GM12873 (cell line): ENCODE results near the gene ST3GAL5.

ENCODE experiments used
- TF ChIP-seq, protein P1 (sequence below): IDR thresholded peaks from 2 replicates; pipeline ENCODE4 v1.5.1; 2012; ENCODE audit warnings: low read depth, mild to moderate bottlenecking, moderate library complexity, low read length, control low read depth; ENCODE audit not compliant: insufficient read depth; ENCODE audit errors: missing control alignments

Gene ST3GAL5

DNA sequence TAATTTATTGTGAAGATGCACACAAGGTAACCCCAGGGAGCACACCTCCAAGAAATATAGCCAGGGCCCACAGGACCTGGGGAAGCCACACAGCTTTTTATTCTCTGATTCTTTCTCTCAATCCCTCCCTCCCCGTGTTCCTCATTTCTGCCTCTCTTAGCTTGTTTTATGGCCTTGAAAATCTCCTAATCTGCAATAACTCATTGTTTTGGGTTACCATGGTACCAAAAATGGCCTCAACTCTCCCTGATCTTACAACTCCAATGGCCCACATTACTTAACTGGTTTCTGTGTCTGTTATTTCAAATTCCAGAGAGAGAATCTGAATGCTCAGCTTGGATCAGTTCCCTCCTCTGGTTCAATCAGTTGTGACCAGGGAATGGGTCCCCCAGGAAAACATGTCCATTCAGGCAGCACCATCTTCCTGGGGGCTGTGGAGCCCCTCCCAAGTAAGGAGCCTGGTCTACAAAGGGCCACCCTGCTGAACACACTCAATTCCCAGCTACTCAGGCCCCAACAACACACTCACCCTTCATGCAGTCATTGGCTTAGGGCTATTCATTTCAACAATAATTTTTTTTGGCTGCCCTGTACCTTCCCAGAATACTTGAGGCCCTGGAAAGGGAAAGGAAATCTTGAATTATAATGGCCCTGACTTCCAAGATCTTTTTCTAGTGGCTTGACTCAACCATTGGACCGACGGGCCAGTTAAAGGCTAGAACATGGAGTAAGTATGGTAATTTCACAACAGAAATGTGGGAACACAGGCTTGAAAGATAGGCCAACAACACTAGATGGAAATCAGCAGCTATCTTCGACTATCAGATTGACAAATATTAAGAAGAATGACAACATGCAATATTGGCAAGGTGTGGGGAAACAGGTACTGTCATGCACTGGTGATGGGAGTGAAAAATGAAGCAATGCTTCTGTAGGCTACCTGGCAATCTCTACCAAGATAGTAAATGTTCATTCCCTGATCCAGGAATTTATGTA lies 41.6 kb upstream of the ST3GAL5 start:
- TF ChIP-seq, protein P1, sequence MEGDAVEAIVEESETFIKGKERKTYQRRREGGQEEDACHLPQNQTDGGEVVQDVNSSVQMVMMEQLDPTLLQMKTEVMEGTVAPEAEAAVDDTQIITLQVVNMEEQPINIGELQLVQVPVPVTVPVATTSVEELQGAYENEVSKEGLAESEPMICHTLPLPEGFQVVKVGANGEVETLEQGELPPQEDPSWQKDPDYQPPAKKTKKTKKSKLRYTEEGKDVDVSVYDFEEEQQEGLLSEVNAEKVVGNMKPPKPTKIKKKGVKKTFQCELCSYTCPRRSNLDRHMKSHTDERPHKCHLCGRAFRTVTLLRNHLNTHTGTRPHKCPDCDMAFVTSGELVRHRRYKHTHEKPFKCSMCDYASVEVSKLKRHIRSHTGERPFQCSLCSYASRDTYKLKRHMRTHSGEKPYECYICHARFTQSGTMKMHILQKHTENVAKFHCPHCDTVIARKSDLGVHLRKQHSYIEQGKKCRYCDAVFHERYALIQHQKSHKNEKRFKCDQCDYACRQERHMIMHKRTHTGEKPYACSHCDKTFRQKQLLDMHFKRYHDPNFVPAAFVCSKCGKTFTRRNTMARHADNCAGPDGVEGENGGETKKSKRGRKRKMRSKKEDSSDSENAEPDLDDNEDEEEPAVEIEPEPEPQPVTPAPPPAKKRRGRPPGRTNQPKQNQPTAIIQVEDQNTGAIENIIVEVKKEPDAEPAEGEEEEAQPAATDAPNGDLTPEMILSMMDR, result no peak

DNA sequence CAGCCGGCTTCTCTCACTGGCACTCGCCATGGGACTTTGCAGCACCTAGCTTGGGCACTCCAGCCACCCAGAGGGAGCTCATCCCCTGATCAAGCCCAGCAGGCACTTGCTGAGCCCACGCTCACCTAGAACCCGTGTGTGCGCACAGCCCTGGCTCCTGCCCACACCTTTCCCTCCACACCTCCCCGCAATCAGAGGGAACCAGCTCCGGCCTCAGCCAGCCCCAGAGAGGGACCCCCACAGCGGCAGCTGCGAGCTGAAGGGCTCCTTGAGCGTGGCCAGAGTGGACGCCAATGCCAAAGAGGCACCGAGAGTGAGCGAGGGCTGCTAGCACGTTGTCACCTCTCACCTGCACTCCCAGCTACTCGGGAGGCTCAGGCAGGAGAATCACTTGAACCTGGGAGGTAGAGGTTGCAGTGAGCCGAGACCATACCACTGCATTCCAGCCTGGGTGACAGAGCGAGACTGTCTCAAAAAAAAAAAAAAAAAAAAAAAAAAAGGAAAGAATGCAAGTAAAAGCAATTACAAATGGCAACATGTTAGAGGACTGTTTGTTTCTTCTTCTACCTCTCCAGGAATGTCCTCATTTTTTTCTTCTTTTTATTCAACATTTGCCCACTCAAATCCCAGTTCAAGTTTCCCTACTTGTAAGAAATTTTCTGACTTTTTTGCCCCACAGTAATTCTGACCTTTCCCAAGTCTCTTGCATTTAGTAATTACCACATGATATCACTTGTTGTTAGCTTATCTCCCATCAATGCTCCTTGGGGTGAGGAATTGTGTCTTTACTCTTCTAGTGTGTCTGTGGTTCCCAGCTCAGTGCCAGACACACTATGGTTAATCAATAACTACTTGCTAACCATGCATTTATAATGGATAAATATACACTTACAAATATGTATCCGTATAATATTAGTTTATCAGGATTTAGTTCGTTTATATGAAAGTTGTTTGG lies 40.6 kb upstream of the ST3GAL5 start:
- TF ChIP-seq, protein P1, result no peak

DNA sequence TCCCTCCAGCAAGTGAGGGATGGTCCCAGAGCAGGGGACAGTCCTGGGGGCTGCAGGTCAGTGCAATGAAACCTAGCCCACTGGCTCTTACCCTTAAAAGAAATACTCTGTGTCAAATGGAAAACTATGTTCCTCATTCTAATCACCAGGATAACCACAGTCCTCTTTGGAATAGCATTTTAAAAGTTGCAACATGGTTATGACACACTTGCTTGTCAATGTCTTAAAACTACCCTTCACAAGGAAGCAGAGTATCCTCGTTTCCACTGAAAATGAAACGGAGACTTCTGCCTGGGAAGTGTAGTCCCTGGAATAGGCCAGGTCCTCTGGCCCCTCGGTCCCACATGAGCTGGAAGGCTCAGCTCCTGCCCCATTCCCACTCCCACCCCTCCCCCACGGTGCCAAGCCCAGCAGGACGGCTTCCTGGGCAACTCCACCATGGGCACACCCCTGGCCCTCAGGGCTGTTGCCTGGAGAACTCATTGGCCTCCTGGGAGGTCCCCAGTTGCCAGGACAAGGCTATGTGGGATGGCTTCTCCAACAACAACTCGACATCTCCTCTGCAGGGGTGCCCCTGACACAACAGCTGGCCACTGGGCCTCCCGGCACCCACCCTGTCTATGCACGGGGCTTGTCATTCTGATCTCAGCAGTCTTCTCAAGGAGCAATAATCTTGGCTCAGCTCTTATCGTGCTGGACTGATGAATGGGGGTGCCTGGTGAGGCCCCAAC lies 38.3 kb upstream of the ST3GAL5 start:
- TF ChIP-seq, protein P1, result no peak

DNA sequence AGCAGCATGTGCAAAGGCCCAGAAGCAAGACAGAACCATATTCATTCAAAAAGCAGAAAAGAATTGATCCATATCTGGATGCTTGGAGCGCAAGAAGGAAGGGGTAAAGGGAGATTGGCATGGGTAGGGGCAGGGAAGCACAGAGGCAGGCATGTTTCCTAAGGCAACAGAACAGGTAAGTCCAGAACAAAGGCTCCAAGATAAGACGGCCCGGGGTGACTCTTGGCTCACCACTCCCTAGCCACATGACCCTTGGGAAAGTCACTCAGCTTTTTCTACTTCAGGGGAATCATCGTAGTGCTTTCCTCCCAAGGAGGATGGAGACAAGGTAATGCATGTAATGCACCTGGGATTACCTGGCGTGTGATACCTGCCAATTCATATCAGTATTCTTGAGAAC lies 37.7 kb upstream of the ST3GAL5 start:
- TF ChIP-seq, protein P1, result no peak

DNA sequence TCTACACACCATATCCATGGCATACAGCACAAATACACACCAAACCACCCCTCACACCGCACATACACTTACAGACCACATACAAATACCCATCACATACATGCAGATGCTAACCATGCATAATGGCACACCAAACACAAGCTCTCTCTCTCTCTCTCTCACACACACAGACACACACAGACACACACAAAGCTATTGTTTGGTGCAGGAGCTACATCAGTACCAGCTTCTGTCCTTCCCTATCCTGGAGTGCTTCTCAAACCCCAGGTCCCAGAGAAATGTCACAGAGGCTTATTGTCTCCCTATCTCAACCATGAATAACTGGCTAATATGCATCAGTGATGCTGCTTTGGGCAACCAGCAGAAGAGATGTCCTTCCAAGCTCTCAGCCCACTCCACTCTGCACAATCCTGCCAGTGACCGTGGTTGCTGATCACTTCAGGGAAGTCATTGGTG lies 36.5 kb upstream of the ST3GAL5 start:
- TF ChIP-seq, protein P1, result no peak

DNA sequence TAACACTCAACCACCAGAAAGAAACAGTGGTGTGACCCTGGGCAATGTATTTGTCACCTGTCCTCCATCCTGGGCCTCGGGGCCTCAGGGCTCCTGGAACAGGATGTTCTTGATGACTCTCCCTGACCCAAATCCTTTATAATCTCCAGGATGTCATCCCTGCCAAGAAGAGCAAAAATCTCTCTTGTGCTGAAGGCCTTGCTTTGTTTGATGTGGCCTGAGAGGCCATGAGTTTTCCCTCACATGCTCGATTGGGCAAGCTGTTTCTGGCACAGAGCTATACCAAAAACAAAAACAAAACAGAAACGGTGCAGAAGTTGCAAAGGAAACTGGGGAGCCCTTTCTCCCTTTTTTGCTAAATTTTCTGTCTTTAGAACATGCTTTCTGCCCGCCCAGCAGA lies 35.7 kb upstream of the ST3GAL5 start:
- TF ChIP-seq, protein P1, result no peak
